NCI-H2196 treated with DMSO at 0.1 percent for 48 hours (cell line): ENCODE measurements around the gene COPS4.
"Not testable (repeated sequence)": the region's sequence is repeated elsewhere in the genome, so short reads cannot be mapped to it uniquely, and the experiment has no call there.

ENCODE experiments used
- DNase-seq: peaks from one replicate; lab custom pipeline; 2025; ENCODE audit not compliant: unreplicated experiment; lab: John Stamatoyannopoulos, UW

COPS4 gene

DNA sequence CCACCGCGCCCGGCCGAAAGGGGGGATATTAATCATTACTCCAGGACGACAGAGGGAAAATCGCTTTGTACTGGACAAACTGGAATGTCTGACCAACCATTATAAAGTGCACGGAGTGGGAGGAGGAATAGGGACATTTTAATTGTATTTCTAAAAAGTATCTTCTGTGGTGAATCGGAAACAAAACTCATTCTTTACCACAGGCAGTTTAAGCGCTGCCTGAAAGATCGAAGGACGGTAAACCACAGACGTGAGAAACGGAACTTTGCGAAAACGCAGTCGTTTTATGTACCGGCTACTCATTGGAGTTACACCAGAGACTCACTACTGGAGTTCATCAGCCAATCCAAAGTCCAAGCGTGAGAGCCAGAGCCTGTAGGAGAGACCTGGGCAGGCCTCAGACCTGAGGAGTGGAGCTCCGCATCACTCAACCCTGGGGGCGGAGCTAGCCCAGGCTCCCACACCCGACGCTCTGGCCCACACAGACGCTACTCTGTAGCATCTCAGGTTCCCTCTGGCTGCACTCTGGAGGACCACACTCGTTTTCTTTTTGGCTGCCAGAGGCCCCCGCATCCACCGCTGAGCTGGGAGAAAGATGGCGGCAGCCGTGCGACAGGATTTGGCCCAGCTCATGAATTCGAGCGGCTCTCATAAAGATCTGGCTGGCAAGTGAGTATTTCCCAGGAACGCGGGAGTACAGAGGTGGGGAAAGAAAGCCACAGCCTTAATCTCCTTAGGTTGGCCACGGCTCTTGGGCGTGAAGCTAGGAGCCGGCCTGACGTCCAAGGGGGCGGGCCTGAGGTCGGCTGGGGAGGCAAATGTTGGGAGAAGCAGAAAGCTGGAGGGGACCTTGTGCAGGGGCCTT is at the start of gene COPS4:
COPS4 (plus strand) TSS at position 554 of the 865 bp plus-strand sequence; CDS start at position 596, 42 bp downstream.
- peak; percentile 89 for DNase-seq

DNA sequence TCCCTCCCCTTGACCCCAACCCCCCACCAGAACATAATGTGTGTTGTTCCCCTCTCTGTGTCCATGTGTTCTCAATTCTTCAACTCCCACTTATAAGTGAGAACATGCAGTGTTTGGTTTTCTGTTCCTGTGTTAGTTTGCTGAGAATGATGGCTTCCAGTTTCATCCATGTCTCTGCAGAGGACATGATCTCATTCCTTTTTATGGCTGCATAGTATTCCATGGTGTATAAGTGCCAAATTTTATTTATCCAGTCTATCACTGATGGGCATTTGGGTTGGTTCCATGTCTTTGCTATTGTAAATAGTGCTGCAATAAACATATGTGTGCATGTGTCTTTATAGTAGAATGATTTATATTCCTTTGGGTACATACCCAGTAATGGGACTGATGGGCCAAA is 47.5 kb upstream of the COPS4 start:
- DNase-seq = not testable (repeated sequence)

DNA sequence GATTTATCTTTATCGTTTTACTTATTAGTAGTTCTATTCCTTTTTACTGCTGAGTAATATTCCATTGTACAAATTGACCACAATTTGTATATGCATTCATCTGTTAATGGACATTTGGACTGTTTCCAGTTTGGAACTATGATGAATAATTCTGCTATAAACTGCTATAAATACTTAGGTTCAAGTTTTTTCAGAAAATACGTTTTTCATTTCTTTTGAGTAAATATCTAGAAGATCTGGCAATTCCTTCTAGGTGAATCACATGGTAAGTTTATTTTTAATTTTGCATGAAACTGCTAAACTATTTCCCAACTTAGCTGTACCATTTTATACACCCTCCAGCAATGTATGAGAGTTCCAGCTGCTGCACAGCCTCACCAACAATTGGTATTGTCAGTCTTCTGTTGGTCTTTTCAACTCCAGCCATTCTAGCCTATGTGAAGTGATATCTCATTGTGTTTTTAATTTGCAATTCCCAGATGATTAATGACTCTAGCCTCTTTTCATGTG is 46.6 kb upstream of the COPS4 start:
- DNase-seq = no peak

DNA sequence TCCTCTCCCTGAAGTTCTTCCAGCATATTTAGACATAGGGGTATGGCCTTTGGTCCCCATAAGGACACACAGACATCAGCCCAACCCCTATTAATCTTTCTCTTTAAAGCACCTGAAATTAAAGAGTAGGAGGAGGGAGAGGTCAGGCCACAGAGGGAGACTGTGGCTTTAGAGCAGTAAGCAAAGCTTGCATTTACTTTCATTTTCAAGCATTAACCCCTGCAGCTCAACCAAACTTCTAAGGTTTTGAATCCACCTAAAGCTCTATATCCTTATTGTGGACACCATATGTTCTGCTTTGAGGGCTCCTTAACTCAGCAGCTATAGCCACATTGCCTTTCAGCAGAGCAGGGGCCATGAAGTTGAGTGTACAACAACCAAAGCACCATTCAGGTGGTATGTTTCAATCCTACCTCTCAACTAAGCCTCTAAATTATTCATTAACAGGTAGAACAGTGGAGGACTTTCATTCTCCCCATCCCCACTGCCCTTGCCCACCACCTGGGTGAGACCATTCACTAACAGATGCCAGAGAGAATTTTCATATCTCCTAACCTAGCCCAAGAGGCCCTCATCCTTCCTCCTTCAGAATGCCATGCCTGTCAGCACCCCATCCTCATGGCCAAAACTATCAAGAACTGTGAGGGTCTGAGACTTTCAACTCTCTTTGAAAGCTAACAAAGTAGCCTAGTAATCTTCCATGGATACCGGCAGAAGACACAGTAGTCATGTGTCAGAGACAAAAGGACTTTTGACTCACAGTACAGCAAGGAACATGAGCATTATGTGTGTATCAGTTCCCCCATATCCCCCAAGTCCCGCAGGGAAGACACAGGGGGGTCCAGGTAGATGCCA is 45.2 kb upstream of the COPS4 start:
- no peak for DNase-seq

DNA sequence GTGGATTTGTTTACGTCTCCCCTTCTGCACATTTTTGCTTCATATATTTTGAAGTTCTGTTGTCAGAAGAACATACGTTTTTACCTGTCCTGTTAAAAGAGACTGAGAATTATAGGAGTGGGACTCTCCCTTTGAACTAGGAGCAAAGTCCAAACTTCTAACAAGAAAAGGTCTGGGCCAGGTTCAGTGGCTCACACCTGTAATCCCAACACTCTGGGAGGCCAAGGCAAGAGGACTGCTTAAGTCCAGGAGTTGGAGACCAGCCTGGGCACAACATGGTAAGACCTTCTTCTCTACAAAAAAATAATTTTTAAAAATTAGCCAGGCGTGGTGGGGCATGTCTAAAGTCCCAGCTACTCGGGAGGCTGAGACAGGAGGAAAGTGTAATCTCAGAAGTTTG is 40.1 kb upstream of the COPS4 start:
- DNase-seq = no peak

DNA sequence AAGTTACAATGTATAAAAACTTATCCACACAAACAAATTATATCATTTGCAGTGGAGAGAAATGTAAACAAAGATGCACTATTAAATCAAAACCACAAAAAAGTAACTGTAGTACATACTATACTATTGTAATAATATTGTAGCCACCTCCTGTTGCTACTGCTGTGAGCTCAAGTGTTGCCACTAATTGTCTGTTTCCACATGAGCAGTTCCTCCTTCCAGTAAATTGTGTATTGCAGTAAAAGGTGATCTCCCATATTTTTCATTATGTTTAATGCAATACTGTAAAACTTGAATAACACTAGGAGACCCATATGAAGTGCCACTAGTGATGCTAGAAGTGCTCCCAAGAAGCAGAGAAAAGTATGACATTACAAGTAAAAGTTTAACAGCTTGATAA is 36.1 kb upstream of the COPS4 start:
- DNase-seq = no peak

DNA sequence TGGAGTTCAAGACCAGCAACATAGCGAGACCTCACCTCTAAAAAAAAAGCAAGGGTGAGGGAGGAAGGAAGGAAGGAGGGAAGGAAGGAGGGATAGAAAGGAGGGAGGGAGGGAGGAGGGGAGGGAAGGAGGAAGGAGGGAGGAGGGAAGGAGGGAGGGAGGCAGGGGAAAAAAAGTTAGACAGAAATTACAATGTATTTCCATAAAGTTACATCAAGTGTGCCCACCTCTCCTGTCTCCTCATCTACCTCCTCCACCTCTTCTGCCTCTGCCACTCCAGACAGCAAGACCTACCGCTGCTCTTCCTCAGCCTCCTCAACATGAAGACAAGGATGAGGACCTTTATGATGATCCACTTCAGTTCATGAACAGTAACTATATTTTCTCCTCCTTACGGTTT is 32.7 kb upstream of the COPS4 start:
- DNase-seq = no peak

DNA sequence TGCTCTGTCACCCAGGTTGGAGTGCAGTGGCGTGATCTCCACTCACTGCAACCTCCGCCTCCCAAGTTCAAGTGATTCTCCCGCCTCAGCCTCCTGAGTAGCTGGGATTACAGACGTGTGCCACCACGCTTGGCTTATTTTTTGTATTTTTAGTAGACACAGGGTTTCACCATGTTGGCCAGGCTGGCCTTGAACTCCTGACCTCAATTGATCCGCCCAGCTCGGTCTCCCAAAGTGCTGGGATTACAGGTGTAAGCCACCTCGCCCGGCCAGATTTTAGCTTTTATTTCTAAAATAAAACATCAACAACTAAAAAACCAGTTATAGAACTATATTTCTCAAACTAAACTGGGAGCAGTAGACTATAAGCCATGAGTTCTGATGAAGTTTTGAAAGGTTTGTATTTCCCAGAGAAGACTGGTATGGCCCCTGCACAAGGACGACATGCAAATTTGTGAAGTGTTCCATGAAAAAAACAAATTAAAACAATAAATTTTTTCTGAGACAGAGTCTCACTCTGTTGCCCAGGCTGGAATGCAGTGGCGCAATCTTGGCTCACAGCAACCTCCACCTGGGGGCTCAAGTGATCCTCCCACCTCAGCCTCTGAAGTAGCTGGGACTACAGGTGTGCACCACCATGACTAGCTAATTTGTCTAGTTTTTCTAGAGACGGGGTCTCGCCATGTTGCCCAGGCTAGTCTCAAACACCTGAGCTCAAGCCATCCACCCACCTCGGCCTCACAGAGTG is 31.8 kb upstream of the COPS4 start:
- not testable (repeated sequence) for DNase-seq

DNA sequence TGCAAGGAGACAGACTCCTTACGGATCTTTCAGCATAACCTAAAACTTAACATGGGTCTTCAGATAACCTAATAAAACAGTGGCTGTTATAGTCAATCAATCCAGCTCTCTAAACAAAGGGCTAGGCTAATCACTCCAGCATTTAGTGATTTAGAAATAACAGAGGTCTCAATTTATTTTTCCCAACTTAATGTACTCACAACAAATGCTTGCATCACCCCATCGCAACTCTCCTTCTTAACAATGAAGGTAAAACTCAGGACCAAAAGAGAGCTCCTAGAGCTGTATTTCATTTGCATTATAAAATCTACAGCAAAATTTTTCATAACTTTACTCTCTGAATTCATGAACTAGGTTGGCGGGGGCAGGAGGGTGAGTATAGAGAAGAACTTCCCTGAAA is 25.5 kb upstream of the COPS4 start:
- DNase-seq = no peak

DNA sequence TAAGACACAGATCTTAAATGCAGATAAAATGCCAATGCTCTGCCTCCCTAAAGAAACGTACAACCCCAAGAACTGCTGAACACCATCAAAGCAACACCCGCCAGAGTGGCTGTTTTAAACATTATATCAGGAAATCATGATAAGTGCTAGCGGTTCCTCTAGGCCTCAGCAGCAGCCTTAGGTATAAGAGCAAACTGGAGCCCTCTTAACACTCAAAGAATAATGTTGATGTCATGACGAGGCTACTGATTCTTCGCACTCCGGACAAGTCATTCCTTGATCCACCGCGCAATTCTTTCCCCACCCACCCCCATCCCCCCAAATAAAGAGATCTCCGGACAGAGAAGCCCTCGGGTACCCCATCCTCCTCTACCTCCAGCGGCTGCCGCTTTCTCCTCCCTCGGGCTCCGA is 24.9 kb upstream of the COPS4 start:
- DNase-seq = no peak

DNA sequence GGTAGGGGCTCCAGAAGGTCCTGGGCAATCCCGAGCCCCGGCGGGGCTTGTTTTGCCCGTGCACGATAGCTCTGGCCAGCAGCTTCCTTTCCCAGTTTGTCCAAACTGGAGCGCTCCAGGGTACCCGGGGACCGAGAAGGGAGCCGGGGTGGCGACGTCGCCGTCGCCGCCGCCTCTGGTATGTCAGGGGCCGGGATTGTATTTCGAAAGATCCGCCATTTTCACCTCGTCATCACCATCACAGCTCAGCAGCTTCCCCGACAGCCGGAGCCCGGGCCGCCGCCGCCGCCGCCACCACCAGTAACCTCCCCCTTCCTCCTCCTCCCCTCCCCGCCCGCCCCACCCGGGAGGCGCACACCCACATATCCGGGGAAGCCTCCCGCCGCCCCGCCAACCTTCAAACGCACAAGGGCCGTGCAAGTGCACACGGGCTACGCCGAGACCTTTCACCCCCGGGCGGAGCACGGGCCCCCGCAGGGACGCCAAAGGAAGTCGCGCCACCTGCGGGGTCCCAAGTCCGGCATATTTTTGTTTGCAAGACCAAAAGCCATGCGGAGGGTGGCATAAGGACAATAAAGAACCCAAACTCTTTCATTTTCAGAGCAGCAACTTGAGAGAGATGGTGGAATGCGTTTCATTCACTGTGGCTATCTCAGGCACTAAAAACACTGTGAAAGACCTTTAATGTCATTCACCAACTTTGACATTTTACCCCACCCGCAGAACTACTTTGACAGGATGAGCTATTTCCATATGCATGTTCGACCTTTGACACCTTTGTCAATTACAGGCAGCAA is 24.3 kb upstream of the COPS4 start, which contains the start of gene LIN54:
LIN54 (minus strand) TSS at position 302 of the 797 bp plus-strand sequence. CDS start 25,979 bp downstream, outside the sequence.
- peak; percentile 1 for DNase-seq

DNA sequence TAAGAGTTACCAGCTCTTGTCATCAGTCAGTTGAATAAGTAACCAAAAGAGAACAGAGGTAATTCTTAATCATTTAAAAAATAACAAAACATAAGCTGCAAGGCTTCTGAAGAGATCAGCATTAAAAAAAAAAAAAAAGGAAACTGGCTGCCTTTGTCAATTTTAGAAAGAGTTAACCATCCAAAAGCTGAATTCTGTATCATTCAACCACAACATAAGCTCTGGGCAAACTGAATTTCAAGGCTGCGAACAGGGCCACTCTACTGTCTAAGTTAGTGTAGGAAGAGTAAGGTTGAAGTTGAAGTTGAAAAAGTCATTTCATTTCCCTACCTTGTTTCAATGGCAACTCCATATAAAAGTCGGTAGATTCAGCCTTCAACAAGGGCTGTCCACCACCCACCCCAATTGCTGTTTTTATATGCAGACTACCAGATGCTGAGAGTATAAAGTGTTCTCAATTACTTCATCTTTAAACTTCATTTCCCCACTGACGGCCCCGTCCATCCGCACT is 23.2 kb upstream of the COPS4 start:
- DNase-seq = no peak

DNA sequence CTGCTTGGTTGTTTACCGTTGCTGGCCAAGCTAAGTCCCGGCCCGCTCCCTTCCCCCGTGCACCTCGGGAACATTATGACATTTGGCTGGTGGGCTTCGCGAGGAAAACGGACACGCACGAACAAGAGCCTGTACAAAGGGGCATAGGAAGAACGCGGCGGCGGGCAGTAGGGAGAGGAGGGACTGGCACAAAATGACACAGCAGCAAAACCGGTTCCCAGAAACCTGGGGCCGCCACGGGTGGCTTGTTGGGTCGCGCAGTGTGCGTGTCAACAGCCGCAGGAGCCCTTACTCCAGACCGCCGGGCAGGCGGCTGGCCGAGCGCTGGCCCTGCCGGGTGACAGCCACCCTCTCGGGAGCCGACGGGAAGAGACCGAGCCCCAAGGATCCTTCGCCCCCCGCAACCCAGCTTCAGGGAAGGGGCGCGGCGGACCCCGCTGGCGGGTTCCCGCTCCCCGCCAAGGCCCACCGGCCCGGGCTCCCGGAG is 22.7 kb upstream of the COPS4 start:
- no peak for DNase-seq

DNA sequence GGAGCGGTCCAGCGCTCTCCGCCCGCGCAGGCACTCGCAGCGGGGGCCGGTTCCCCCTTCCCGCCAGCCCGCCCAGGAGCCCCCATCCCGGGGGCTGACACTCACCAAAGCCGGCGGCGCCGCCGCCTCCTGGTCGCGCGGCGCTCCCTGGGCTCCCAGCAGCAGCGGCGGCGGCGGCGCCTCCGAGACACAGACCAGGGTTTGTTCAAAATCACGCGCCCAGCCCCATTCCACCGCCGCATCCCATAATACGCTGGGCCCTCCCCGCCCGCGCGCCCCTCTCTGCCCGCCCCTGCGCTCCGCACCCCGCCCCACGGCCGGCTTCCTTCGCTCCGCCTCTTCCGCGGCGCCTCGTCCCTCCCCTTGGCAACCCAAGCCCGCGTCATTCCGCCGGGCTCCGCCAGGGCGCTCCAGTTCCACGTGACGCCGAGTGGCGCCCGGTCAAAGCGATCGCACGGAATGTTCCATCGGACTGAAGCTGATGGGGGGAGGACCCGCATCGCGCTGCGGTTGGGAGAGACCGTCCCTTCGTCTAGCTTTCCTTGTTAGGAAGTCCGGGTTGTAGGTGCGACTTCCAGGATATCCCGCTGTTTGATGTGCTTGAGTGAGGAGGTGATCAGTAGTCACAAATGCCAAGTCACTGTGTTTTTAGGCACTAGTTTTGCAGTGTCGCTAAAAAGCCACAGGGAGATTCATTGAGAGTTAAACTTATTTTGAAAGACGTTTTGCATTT is 22.1 kb upstream of the COPS4 start:
- DNase-seq = peak; percentile 80

DNA sequence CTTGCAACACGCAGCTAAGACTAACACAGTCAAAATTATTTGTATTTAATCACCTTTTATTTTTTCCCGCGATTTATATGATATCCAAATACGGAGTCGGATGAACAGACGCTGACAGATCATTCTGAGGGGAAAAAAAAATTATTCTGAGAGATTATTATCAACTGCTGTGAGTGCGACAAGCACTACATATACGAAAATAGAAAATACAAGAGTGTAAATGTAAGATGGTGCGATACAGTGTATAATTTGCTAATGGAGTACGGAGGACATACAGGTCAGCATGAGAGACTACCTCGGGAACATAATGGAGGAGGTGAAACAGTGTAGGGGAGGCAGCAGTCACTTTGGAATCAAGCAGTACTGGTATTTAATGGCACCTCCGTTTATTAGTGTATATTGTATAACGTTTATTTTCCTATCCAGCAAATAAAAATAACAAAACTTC is 21.5 kb upstream of the COPS4 start:
- DNase-seq = no peak

DNA sequence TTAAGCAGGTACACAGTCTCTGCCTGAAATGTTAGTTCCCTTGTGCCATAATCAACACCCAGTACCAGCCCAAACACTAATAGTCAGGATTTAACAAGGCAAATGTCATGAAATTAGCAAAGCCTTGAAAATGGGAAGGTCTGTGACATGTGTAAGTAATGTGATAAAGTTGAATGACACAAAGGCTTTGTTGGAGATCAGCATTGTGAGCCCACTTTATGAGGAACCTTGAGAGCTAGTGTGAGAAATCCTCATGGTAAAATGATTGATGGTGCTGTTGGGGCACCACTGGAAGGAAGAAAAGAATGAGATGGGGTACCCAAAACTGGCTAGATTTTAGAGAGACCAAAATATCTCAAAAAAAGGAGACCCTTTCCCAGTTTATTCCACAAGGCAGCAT is 21.1 kb upstream of the COPS4 start:
- no peak for DNase-seq

DNA sequence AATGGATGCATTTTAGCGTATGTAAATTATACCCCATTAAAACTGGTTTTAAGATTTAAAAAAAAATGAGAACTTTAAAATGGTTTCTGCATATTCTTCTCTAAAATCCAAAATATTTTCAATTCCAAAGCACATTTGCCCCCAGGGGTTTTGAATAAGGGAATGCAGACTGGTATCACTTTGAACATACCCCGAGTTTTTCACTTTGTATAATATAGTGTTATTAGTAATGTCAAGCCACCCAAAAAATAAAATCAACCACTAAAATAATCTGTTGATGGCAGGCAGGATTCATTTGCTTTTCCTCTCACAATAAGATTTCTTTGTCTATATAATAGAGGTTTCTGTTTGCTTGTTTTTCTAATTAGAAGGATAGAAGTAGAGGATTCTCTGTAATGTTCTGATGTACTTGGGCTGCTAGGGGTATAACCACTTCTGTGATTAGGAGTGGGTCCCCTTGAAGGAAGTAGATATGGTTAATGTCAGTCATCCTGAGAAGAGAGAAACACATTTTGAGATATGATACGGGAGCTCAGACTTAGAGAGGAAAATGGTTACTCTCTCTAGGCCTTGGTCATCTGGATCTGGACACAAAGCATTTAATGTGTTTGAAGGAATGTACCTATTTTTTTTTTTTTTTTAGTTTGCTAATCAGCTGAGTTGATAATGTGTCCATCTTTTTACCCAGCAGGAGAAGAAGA is 15.0 kb upstream of the COPS4 start:
- no peak for DNase-seq

DNA sequence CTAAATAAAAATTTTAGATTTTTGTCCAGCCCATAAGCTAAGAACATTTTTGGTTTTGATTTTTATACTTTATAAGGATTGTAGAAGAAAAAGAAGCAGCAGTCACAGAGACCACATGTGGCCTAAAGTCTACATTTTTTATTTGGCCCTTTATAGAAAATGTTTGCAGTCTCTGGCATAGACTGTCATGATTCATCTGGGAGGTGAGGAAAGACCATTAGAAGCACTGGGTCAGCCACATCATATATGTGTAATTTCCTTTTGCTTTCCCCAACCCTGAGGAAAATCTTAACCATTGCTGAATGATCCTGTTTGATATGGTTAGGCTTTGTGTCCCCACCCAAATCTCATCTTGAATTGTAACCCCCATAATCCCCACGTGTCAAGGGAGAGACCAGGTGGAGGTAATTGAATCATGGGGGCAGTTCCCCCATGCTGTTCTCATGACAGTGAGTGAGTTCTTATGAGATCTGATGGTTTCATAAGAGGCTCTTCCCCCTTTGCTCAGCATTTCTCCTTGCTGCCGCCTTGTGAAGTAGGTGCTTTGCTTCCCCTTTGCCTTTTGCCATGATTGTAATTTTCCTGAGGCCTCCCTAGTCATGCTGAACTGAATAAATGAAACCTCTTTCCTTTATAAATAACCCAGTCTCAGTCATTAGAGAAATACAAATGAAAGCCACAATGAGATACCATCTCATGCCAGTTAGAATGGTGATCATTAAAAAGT is 12.1 kb upstream of the COPS4 start:
- DNase-seq = no peak
